KMS-11 (cell line): ENCODE results near the gene PCCA.

Experiments used
- H2AFZ ChIP-seq: fragments of 200-600 bp; sonication (generic); 2 replicates; pipeline ENCODE4 v1.6.1; 2016; ENCODE audit warnings: antibody characterized with exemption, mixed run types, low read depth
- H3K27ac ChIP-seq: fragments of 200-600 bp; sonication (generic); 2 replicates; pipeline ENCODE4 v1.6.1; 2016; ENCODE audit warnings: mild to moderate bottlenecking, mixed run types
- H3K27me3 ChIP-seq: fragments of 200-600 bp; sonication (generic); 2 replicates; pipeline ENCODE4 v1.6.1; 2017; ENCODE audit warnings: mild to moderate bottlenecking, low read depth, mixed run types, moderate library complexity; ENCODE audit not compliant: insufficient read depth
- H3K36me3 ChIP-seq: fragments of 200-600 bp; sonication (generic); 2 replicates; pipeline ENCODE4 v1.6.1; 2017; ENCODE audit warnings: mild to moderate bottlenecking, mixed run types; ENCODE audit not compliant: insufficient read depth
- H3K4me1 ChIP-seq: fragments of 200-600 bp; sonication (generic); 2 replicates; pipeline ENCODE4 v1.6.1; 2016; ENCODE audit warnings: mild to moderate bottlenecking, low read depth, mixed run types; ENCODE audit not compliant: poor library complexity, severe bottlenecking
- H3K4me2 ChIP-seq: fragments of 200-600 bp; sonication (generic); 2 replicates; pipeline ENCODE4 v1.7.0; 2016; ENCODE audit warnings: mild to moderate bottlenecking, mixed run types
- H3K4me3 ChIP-seq: fragments of 200-600 bp; sonication (generic); IDR thresholded peaks from 2 replicates; pipeline ENCODE4 v1.6.1; 2017; ENCODE audit warnings: low read depth, low read length, mixed read lengths; ENCODE audit not compliant: insufficient read depth
- H3K79me2 ChIP-seq: fragments of 200-600 bp; sonication (generic); 2 replicates; pipeline ENCODE4 v1.6.1; 2016; ENCODE audit warnings: low read depth, mixed run types; ENCODE audit not compliant: insufficient read depth
- H3K9ac ChIP-seq: fragments of 200-600 bp; sonication (generic); 2 replicates; pipeline ENCODE4 v1.6.1; 2016; ENCODE audit warnings: mild to moderate bottlenecking, mixed run types
- H4K20me1 ChIP-seq: fragments of 200-600 bp; sonication (generic); 2 replicates; pipeline ENCODE4 v1.6.1; 2016; ENCODE audit warnings: mild to moderate bottlenecking, mixed run types; ENCODE audit not compliant: insufficient read depth
- CTCF ChIP-seq: fragments of 200-600 bp; sonication (generic); conservative IDR thresholded peaks from 2 replicates; pipeline ENCODE4 v1.6.1; 2017; ENCODE audit warnings: low read depth, mild to moderate bottlenecking, antibody characterized with exemption, low read length, moderate library complexity, mixed read lengths

PCCA gene

GRCh38 chr13:100397627-100398026, 308.7 kb downstream of the PCCA start:
- no peak overlapping the region for H3K4me3 ChIP-seq
- no peak for TF ChIP-seq CTCF

GRCh38 chr13:100398360-100398759, 309.5 kb downstream of the PCCA start:
- H3K4me3 ChIP-seq: no peak overlapping the region
- H4K20me1 ChIP-seq: no peaks in the 10 kb centered on the region
- no peak overlapping the region for H3K4me2 ChIP-seq
- H3K4me1 ChIP-seq: peaks cover 25% of the 10 kb centered on the region
- H3K79me2 ChIP-seq: no peaks in the 10 kb centered on the region
- H3K27me3 ChIP-seq: no peaks in the 10 kb centered on the region
- no peak overlapping the region for H3K9ac ChIP-seq
- no peak overlapping the region for H2AFZ ChIP-seq
- no peaks in the 10 kb centered on the region for H3K36me3 ChIP-seq
- no peak overlapping the region for H3K27ac ChIP-seq
- no peak for TF ChIP-seq CTCF

More at GRCh38 chr13:100397627-100398026, 308.7 kb downstream of the PCCA start:
- H3K79me2 ChIP-seq: no peaks in the 10 kb centered on the region
- no peak overlapping the region for H3K27ac ChIP-seq
- H3K9ac ChIP-seq: no peak overlapping the region
- no peaks in the 10 kb centered on the region for H3K27me3 ChIP-seq
- no peaks in the 10 kb centered on the region for H3K36me3 ChIP-seq
- peaks cover 33% of the 10 kb centered on the region for H3K4me1 ChIP-seq
- H4K20me1 ChIP-seq: no peaks in the 10 kb centered on the region
- H2AFZ ChIP-seq: no peak overlapping the region
- H3K4me2 ChIP-seq: no peak overlapping the region

- no peak for TF ChIP-seq CTCF
- no peak overlapping the region for H3K4me2 ChIP-seq
- H4K20me1 ChIP-seq: no peaks in the 10 kb centered on the region
- no peaks in the 10 kb centered on the region for H3K27me3 ChIP-seq
- H2AFZ ChIP-seq: no peak overlapping the region
- H3K9ac ChIP-seq: no peak overlapping the region
- no peak overlapping the region for H3K27ac ChIP-seq
- H3K36me3 ChIP-seq: no peaks in the 10 kb centered on the region
- H3K79me2 ChIP-seq: no peaks in the 10 kb centered on the region
- peaks cover 20% of the 10 kb centered on the region for H3K4me1 ChIP-seq
- H3K4me3 ChIP-seq: no peak overlapping the region
Measured at GRCh38 chr13:100399455-100399854, 310.6 kb downstream of the PCCA start.

GRCh38 chr13:100403675-100404074, 314.8 kb downstream of the PCCA start:
- H3K27me3 ChIP-seq: no peaks in the 10 kb centered on the region
- H3K36me3 ChIP-seq: no peaks in the 10 kb centered on the region
- no peak overlapping the region for H3K9ac ChIP-seq
- H3K4me2 ChIP-seq: no peak overlapping the region
- no peak overlapping the region for H2AFZ ChIP-seq
- no peak overlapping the region for H3K4me3 ChIP-seq
- TF ChIP-seq CTCF: no peak
- no peaks in the 10 kb centered on the region for H4K20me1 ChIP-seq
- no peaks in the 10 kb centered on the region for H3K4me1 ChIP-seq
- no peak overlapping the region for H3K27ac ChIP-seq
- H3K79me2 ChIP-seq: no peaks in the 10 kb centered on the region

- Histone ChIP-seq H3K4me1 (no peaks in the 10 kb centered on the region), H2AFZ (no peak overlapping the region), H4K20me1 (no peaks in the 10 kb centered on the region), H3K79me2 (no peaks in the 10 kb centered on the region), H3K4me3 (no peak overlapping the region), H3K4me2 (no peak overlapping the region), H3K36me3 (no peaks in the 10 kb centered on the region), H3K9ac (no peak overlapping the region), H3K27ac (no peak overlapping the region), H3K27me3 (no peaks in the 10 kb centered on the region)
- no peak for TF ChIP-seq CTCF
Measured at GRCh38 chr13:100409132-100409531, 320.2 kb downstream of the PCCA start.
